HUDEP-2 (cell line): ENCODE results near the gene KCNH3.
"Not testable (repeated sequence)": the region's sequence is repeated elsewhere in the genome, so short reads cannot be mapped to it uniquely, and the experiment has no call there.

Source experiments
- DNase-seq, 76 experiments: peaks; one replicate each; lab custom pipeline; 2025; ENCODE audit not compliant: unreplicated experiment in 76 of 76; lab: John Stamatoyannopoulos, UW

KCNH3 gene

DNA sequence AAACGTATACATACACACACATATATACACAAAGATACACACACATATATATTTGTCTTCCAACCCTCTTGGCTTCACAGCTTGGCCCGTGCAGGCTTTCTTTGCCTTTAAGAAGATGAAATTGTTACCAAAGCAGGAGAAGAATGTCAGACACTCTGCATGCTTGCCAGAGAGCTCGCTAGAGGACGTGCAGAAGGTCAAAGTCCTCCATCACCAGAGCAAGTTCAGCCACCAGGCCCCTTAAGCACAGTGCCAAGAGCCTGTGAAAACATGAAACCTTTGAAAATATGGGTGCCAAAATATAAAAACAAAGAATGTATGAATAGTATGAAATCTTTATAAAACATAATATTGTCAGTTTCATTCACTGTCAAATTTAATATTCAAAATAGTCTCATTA lies 44.0 kb downstream of the KCNH3 start:
- DNase-seq, result no peak

DNA sequence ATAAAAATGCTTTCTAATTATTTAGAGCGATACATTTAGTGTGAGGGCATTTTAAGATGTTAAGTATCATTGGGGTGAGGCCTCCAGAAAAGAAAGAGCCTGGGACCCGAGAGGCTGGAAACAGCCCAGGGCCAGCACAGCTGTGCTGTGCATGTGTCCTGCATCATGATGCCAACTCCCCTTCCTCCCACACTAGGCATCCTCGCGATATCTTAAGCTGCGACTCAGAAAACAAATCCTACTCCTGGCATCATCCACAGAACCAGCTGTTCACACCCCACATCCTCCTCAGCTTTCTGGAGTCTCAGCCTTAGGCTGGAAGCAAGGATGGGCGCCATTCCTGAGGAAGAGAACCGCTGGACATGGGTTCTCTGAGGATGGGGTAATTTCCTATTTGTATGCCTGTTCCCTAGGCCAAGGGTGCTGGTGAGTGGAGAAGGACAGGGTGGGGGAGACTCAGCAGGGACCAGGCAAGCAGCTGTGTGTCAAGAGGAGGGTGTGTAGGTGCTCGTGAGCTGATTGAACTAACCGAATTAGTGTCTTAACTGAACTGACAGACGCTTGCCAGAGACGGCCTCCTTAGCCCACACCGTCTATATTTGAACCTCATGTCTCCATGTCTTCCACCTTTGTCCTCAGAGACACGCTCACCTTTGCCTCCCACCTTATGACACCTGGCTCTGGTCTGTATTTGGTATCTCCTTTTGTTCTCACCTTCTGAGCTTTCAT lies 44.7 kb downstream of the KCNH3 start:
- no peak for DNase-seq

DNA sequence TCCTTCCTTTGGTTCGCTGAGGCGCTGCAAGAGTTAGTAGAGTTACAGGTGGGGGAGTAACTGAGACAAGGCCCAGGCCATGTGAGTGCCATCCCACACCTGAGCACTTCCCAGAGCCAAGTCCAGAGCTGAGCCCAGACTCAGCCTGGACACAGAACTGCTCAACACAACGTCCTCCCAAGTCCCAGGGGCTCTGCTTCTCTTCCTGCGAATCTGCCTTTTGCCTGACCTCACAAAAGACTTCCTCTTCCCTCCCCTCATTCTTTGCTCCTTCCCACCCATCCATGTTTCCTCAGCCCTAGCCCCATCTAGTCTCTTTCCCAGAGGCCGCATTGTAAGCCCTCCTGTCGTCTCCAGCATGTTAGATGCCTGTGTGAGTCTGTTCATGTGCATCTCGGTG lies 45.8 kb downstream of the KCNH3 start:
- no peak for DNase-seq

DNA sequence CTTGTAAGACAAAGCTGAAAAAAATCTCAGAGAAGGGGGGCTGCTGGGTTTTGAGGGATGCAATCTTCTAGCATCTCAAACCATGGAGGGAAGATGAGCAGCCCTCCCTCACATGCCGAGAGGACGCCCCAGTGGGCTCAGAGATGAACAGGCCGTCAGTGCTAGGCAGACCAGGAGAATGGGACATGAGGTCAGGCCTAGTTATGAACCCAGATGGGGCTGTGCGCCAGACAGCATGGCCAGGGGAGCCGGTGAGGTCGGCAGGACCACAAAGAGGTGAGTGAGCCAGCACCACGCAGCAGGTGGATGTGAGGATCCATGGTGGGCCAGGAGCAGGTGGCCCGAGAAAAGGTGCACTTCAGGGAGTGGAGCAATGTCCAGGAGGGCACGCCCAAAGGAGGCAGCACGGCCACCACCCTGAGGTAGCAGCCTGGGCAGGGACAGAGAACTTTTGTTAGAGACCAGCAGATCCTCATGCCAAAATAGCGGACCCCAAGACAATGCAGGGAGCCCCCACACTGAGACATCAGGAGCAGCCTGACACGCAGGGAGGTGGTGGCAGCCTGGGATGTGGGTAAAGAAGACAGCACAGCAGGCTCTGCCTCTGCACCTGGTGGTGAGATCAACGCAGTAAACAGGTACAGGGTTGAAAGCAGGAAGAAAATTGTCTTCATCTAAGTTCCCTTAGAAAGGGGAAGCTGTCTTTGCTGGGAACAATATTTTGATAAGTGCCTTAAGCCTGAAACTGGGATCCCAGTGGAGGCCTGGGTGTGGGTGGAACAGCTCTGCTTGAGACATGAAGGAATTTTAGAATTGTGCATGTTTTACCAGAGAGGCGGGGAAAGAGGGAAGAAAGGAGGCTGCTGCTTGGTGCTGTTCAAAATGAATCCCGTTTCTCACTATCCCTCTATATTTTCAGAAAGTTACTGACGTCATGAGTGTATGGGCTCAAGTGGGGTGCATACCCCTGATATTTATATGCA lies 46.9 kb downstream of the KCNH3 start:
- DNase-seq, result no peak

DNA sequence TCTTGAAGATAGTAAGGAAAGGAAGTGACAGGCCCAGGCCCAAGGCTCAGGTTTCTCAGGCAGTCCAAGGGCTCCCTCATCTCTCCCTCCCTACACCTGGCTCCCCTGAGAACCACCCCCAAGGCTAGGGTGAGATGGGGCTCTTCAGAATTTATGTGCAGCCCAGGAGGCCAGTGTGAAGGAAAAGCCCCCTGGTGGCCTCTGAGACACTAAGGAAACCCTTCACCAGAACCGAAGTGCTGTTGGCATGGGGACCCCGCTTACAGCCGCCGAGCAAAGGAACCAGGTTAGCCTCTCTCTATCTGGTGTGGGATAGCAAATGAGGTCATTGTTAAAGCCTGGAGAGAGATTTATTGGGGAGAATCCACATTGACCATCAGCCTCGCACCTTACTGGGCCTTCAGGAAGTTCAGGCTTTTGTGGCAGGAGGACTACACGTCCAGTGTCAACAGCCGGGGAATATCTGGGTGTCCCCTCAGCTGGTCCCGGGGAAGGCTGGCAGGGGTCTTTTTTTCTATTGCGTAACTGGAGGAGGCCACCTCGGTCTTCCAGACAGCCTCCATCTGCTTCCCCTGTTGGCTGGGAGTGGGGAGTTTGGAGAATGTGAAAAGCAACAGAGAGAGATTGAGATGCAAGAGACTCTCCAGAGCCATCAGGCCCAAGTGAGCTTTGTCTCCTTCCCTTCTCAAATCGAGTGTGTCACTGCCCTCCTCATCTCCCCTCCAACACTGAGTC lies 48.5 kb downstream of the KCNH3 start:
- no peak for DNase-seq

DNA sequence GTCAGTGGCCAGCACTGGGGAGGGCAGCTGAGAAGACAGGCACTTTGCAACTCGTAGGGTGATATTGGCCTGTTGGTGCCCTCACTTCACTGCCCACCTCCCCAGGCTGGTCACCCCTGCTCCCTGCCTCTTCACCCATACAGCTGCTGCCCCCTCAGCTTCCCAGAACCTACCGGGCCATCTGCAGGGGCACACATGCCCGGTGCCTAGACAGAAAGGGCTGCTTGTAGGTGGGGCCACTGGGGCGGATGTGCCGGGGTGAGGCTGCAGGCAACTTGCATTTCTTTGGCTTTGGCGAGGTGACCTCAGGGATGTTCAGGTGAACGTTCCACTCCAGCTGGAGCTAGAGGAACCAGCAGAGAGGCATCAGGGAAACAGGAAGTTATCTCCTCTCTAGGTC lies 49.5 kb downstream of the KCNH3 start:
- DNase-seq, result no peak

DNA sequence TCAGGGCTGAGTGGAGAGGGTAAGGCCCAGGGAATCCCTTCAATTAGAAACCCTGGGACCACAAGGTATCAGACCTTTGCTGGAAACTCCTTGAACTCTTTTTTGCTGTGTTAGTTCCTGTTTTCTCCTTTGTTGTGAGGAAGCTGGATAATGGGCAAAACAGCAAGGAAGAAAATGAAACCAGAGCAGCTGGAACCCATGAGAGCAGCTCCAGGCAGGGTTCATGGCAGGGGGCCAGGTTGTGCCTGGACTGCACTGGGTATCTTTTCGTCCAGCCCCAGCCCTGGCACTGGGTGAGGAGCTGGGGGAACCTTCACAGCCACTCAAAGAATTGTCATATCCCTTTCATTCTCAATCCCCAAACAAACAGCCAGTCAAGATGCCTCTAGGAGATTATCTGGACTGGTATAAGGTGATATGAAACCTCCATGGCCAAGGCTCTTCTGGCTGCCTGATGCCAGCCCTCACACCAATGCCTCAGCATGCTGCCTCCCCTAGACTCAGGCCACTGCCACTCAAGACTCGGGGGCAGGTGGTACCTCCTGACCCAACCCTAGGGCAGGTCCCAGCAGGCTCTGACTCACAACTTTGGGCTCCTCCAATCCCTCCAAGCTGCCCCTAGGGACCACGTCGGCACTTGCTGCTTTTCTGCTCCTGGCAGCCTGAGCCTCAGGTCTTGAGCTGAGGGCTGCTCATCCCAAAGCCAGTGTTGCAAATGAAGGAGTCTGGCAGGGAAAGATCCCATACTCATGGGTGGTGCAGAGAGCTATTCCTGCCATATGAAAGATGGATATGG lies 50.1 kb downstream of the KCNH3 start:
- DNase-seq, result peak in 70 of 76 experiments; percentile 14 to 82 (median 53)

DNA sequence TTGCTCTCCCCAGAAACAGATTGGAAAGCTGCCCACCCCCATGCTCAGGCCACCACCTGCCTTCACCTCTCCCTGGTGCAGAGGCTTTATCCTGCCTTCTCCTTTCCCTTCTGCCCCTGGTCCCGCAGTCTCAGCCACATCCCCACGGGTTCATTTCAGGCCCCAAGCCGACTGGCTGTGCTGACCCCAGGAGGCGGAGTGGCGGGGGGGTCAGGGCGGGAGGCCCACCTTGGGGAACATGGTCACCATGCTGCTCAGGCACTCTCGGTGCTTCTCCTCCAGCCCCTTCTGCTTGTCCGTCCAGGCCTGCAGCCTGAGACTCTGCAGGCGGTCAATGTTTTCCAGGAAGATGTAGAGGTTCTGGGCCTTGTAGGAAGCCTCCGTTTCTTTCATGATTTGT lies 59.7 kb downstream of the KCNH3 start:
- DNase-seq, result no peak

DNA sequence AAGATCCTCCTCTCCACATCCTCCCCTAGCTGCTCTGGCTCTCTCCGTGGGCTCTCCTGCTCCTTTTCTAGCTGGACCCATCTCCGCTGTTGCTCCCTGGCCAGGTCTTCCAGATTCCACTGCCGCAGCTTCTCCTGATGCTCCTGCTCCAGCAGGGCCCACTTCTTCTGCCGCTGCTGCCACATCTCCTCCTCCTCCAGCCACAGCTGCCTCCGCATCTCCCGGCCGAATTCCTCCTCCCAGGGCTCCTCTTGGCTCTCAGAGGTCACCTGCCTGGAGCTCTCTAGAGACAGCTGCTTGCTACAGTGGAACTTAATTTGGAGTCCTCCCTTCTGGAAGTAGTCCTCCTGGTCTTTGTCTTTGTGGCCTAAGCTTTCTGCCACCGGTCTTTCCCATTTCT lies 61.1 kb downstream of the KCNH3 start:
- no peak for DNase-seq

DNA sequence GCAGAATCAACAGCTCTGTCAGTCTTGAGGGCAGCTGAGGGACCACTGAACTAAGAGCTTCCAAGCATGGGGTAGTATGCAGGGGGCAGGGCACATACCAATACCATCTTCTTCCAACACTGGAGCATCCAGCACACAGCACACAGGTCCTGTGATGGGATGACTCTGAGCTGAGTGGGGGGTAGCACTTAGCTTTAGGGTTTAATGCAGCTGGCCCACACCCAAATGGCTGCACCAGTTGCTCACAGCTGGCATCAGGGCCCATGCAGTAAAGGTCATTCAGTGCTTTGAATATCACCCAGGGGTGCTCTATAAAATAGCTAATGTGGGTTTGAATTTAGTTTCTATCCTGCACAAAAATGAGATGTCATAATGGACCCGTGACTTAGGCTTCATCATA lies 64.9 kb downstream of the KCNH3 start:
- no peak for DNase-seq

DNA sequence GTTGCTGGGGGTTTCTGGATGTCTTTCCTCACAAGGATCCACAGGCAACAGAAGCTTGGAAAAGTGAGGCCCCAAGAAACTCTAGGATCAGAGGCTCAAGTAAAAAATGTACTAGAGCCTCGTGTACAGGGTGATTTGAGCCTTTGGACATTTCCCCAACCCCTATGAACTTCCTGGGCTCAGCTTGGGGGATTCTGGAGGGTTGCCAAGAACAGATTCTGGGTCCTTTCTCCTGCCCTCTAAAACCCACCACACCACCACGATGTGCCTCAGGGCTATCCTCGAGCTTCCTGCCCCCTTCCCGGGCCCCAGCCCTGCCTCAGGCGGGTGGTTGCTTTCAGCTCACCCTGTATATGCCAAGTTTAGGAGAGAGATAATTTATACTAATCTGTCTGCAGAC lies 66.0 kb downstream of the KCNH3 start:
- no peak for DNase-seq

DNA sequence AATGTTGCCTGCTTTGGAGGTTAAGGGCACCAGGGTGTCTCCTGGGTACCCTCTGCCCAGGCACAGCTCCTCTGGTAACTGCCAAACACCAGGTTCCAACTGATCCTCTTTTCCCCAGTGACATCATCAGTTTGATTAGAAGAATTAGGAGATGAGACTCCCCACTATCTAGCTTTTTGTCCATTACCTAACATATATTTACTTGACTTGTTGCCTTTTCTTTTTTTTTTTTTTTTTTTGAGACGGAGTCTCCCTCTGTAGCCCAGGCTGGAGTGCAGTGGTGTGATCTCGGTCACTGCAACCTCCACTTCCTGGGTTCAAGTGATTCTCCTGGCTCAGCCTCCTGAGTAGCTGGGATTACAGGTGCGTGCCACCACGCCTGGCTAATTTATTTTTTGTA lies 66.7 kb downstream of the KCNH3 start, which contains the start of gene FAM186B:
Gene FAM186B (minus strand): TSS at position 101 of the 400 bp plus-strand sequence. CDS start 162 bp downstream, outside the sequence.
- not testable (repeated sequence) for DNase-seq
